Esophagus squamous epithelium (tissue), 5 donors: ENCODE data around the gene MTFP1. TPM values are rescaled to one million over a fixed set of nuclear protein-coding genes. Genes with fewer than 3 reads are reported as not detected.
A peak's percentile ranks its signal among the peaks of the same experiment; 100 is the strongest.

Experiments
- DNase-seq: peaks from one replicate; lab custom pipeline; 2025; lab: John Stamatoyannopoulos, UW
- H3K27ac ChIP-seq, 4 donors: fragments of 200-600 bp; sonication (generic); one replicate each; pipeline ENCODE4 v1.5.1; 2016 to 2019; ENCODE audit warnings: mild to moderate bottlenecking in 1 of 4
- H3K27me3 ChIP-seq, 4 donors: fragments of 200-600 bp; sonication (generic); 1 replicate in 3 of 4; 2 replicates in 1 of 4; pipeline versions ENCODE4 v1.5.1 to v1.6.0; 2017 to 2021; ENCODE audit warnings: antibody characterized with exemption in 1 of 4
- H3K36me3 ChIP-seq, 3 donors: fragments of 200-600 bp; sonication (generic); one replicate each; pipeline ENCODE4 v1.5.1; 2016 to 2019
- H3K4me1 ChIP-seq, 3 donors: fragments of 200-600 bp; sonication (generic); one replicate each; pipeline ENCODE4 v1.5.1; 2017 to 2019
- H3K4me3 ChIP-seq, 4 donors: fragments of 200-600 bp; sonication (generic); 1 replicate in 3 of 4; 2 replicates in 1 of 4; pipeline ENCODE4 v1.5.1; 2016 to 2019; ENCODE audit warnings: mild to moderate bottlenecking in 2 of 4, moderate library complexity in 1 of 4
- H3K9me3 ChIP-seq, 3 donors: fragments of 200-600 bp; sonication (generic); one replicate each; pipeline ENCODE4 v1.5.1; 2016 to 2019
- CTCF ChIP-seq, 6 experiments: fragments of 450-650 bp in 4 of 6; fragments of 200-600 bp in 2 of 6; sonication (generic) in 2 of 6; IDR thresholded peaks; one replicate each; pipeline ENCODE4 v1.5.1; 2016 to 2019; ENCODE audit warnings: antibody characterized with exemption in 6 of 6, mild to moderate bottlenecking in 4 of 6, moderate library complexity in 4 of 6
- POLR2A ChIP-seq, 4 donors: fragments of 450-650 bp; IDR thresholded peaks; one replicate each; pipeline ENCODE4 v1.6.1; 2017; ENCODE audit warnings: antibody characterized with exemption in 4 of 4, mild to moderate bottlenecking in 4 of 4, moderate library complexity in 3 of 4
- WGBS, 2 donors: methylation state at CpG; one replicate each; pipeline ENCODE4 v1.1.5; 2018; 5-methylcytosine and 5-hydroxymethylcytosine counted together
- intact Hi-C: fragments of 100-400 bp; cut with DNase I; formaldehyde crosslinking; loops from one replicate; pipeline ENCODE4 v1.15.0; 2022
- total RNA-seq, 4 donors: library from RNA; depleted of rRNA; stranded (reverse); fragments of >200 nt; gene quantifications; one replicate each; pipeline ENCODE4 v1.1.0, GENCODE V29; 2016
- donor health status: DM: yes; HTN: yes; CAD: no.

The MTFP1 gene
- 10 to 100 TPM; 15.9 to 21.2 (median 19.0) TPM for total RNA-seq

GRCh38 chr22:30425616-30426387 is at the start of gene MTFP1:
Gene MTFP1 (plus strand): TSS chr22:30425768. CDS start chr22:30425880, 112 bp downstream.
- intact Hi-C loops = loop anchor here (5.0 kb wide), 1 partner anchor 34 kb away; no protein-coding TSS in a partner anchor
- H3K9me3 ChIP-seq = no peaks in the 10 kb centered on the region
- WGBS, 2 donors = 0 to 3% methylated on average over 11 to 18 of the region's 61 CpGs
- peak within 1 kb of the TSS; percentile 63 to 83 (median 70) for H3K4me3 ChIP-seq
- no peak for DNase-seq
- peak within 1 kb of the TSS; percentile 97 to 99 (median 98) for H3K27ac ChIP-seq
- H3K36me3 ChIP-seq = peaks cover 0 to 24% (median 0%) of the 10 kb centered on the region in 3 donors
- H3K27me3 ChIP-seq = no peaks in the 10 kb centered on the region
- H3K4me1 ChIP-seq = peaks cover 39 to 62% (median 47%) of the 10 kb centered on the region in 3 donors
- TF ChIP-seq POLR2A (IDR thresholded peaks at IDR 0.05) (peak in 1 of 4 donors; percentile 29), CTCF (IDR thresholded peaks at IDR 0.05) (no peak)

- Histone ChIP-seq H3K4me1 (no peaks in the 10 kb centered on the region), H3K36me3 (peaks cover 0 to 70% (median 0%) of the 10 kb centered on the region in 3 donors), H3K27me3 (no peaks in the 10 kb centered on the region), H3K27ac (no peak overlapping the region), H3K9me3 (no peaks in the 10 kb centered on the region), H3K4me3 (no peak overlapping the region)
- intact Hi-C loops = loop anchor here (10.0 kb wide), 1 partner anchor 275 kb away; no protein-coding TSS in a partner anchor
- DNase-seq = no peak
- 95 to 97% methylated on average over 7 to 15 of the region's 20 CpGs for WGBS, 2 donors
- TF ChIP-seq POLR2A (IDR thresholded peaks at IDR 0.05) (no peak), CTCF (IDR thresholded peaks at IDR 0.05) (no peak)
These were observed 45.6 kb upstream of the MTFP1 start for GRCh38 chr22:30380011-30380410.

- H3K4me3 ChIP-seq = no peak overlapping the region
- TF ChIP-seq CTCF (IDR thresholded peaks at IDR 0.05) (no peak), POLR2A (IDR thresholded peaks at IDR 0.05) (no peak)
- peaks cover 0 to 70% (median 0%) of the 10 kb centered on the region in 3 donors for H3K36me3 ChIP-seq
- no peaks in the 10 kb centered on the region for H3K9me3 ChIP-seq
- WGBS, 2 donors = 71 to 79% methylated on average over 6 to 10 of the region's 12 CpGs
- H3K4me1 ChIP-seq = peaks cover under 1 to 5% (median 4%) of the 10 kb centered on the region in 3 donors
- intact Hi-C loops = loop anchor here (10.0 kb wide), 1 partner anchor 276 kb away; no protein-coding TSS in a partner anchor
- no peak overlapping the region for H3K27ac ChIP-seq
- DNase-seq = no peak
- no peaks in the 10 kb centered on the region for H3K27me3 ChIP-seq
These were observed 44.3 kb upstream of the MTFP1 start for GRCh38 chr22:30381264-30381663.

- WGBS, 2 donors = 80 to 91% methylated on average over 1 to 5 of the region's 5 CpGs
- Histone ChIP-seq H3K4me1 (peaks cover 6 to 13% (median 9%) of the 10 kb centered on the region in 3 donors), H3K36me3 (peaks cover 0 to 62% (median 0%) of the 10 kb centered on the region in 3 donors), H3K27me3 (no peaks in the 10 kb centered on the region), H3K4me3 (no peak overlapping the region), H3K27ac (no peak overlapping the region), H3K9me3 (no peaks in the 10 kb centered on the region)
- intact Hi-C loops = loop anchor here (10.0 kb wide), 1 partner anchor 278 kb away; no protein-coding TSS in a partner anchor
- no peak for DNase-seq
- no peak for TF ChIP-seq CTCF (IDR thresholded peaks at IDR 0.05)
- TF ChIP-seq POLR2A (IDR thresholded peaks at IDR 0.05) = no peak
These were observed 43.2 kb upstream of the MTFP1 start for GRCh38 chr22:30382340-30382739.

- H3K4me3 ChIP-seq = no peak overlapping the region
- 42% methylated on average over 2 of the region's 3 CpGs; no CpG with 5 or more reads in 1 of the 2 donors for WGBS, 2 donors
- no peaks in the 10 kb centered on the region for H3K27me3 ChIP-seq
- no peak overlapping the region for H3K27ac ChIP-seq
- DNase-seq = no peak
- TF ChIP-seq POLR2A (IDR thresholded peaks at IDR 0.05) (no peak), CTCF (IDR thresholded peaks at IDR 0.05) (no peak)
- H3K9me3 ChIP-seq = no peaks in the 10 kb centered on the region
- intact Hi-C loops = loop anchor here (10.0 kb wide), 1 partner anchor 278 kb away; no protein-coding TSS in a partner anchor
- peaks cover 0 to 56% (median 0%) of the 10 kb centered on the region in 3 donors for H3K36me3 ChIP-seq
- peaks cover 12 to 19% (median 12%) of the 10 kb centered on the region in 3 donors for H3K4me1 ChIP-seq
These were observed 42.5 kb upstream of the MTFP1 start for GRCh38 chr22:30383061-30383460.
